HCT116 (cell line): ENCODE data around the gene SIN3B. TPM values are rescaled to one million over a fixed set of nuclear protein-coding genes. Genes with fewer than 3 reads are reported as not detected.

Experiments used
- ATAC-seq: fragments of 200-7000 bp; cut with Tn5 transposase; 2 replicates; pipeline ENCODE4 v1.9.1; 2020; ENCODE audit warnings: mild to moderate bottlenecking, moderate library complexity
- BruUV-seq: library from RNA; stranded (reverse); fragments of 400-500 nt; replicated peaks from 2 replicates; lab custom pipeline; 2021; lab: Mats Ljungman, UMichigan
- CTCF ChIA-PET: fragments of 300-600 bp; sonication (Branson Sonifier 250); formaldehyde crosslinking; loops from one replicate; lab custom pipeline; 2021; ENCODE audit warnings: antibody characterized with exemption; lab: Charles Lee
- POLR2A ChIA-PET: fragments of 300-600, 350-600 bp; sonication (Branson Sonifier 250); formaldehyde crosslinking; loops from one replicate; lab custom pipeline; 2021; ENCODE audit warnings: antibody characterized with exemption; lab: Charles Lee
- RAD21 ChIA-PET, 2 experiments: fragments of 300-600 bp; sonication (Branson Sonifier 250); formaldehyde crosslinking; loops; one replicate each; lab custom pipeline; 2023; ENCODE audit warnings: low total read pairs in 2 of 2; ENCODE audit not compliant: uncharacterized antibody in 2 of 2, unreplicated experiment in 2 of 2, low non-redundant PET in 1 of 2; lab: Charles Lee
- DNase-seq: peaks from one replicate; pipeline ENCODE4 v3.0.0-alpha.2; 2010; ENCODE audit warnings: low read depth, low spot score
- H2AFZ ChIP-seq: fragments of 200-600 bp; shearing (Covaris generic), sonication (generic); 2 replicates; pipeline ENCODE4 v1.6.1; 2017; ENCODE audit warnings: low read depth, mixed run types, mixed read lengths, antibody characterized with exemption, low read length; ENCODE audit not compliant: poor library complexity, severe bottlenecking
- H3K27ac ChIP-seq: 2 replicates; pipeline ENCODE4 v1.5.1; 2012; ENCODE audit warnings: low read depth, low read length
- H3K27me3 ChIP-seq: fragments of 200-600 bp; sonication (generic); 2 replicates; pipeline ENCODE4 v1.6.1; 2016; ENCODE audit warnings: mixed run types, low read length, mixed read lengths; ENCODE audit not compliant: insufficient read depth
- H3K36me3 ChIP-seq, 2 experiments: fragments of 200-500 bp in 1 of 2; fragments of 200-600 bp in 1 of 2; sonication (Bioruptor generic) in 1 of 2; sonication (generic) in 1 of 2; 2 replicates each; pipeline versions ENCODE4 v1.5.1 to v1.6.1; 2014 to 2016; ENCODE audit warnings: low read length in 2 of 2, inconsistent platforms in 1 of 2, mixed read lengths in 1 of 2, mixed run types in 1 of 2; ENCODE audit not compliant: insufficient read depth in 2 of 2, control insufficient read depth in 1 of 2
- H3K4me1 ChIP-seq, 2 experiments: fragments of 200-600 bp in 1 of 2; sonication (generic) in 1 of 2; 2 replicates each; pipeline versions ENCODE4 v1.5.1 to v1.6.1; 2012 to 2017; ENCODE audit warnings: low read length in 2 of 2, inconsistent platforms in 1 of 2, mild to moderate bottlenecking in 1 of 2, mixed read lengths in 1 of 2, mixed run types in 1 of 2, moderate library complexity in 1 of 2; ENCODE audit not compliant: insufficient read depth in 2 of 2, control insufficient read depth in 1 of 2
- H3K4me2 ChIP-seq: fragments of 200-600 bp; sonication (generic); 2 replicates; pipeline ENCODE4 v1.6.1; 2017; ENCODE audit warnings: mixed run types, low read length, mixed read lengths
- H3K4me3 ChIP-seq, 2 experiments: fragments of 200-600 bp in 1 of 2; sonication (generic) in 1 of 2; replicated peaks in 1 of 2; 2 replicates each; pipeline ENCODE4 v1.5.1; 2011 to 2016; ENCODE audit warnings: low read length in 2 of 2, control low read depth in 1 of 2, low read depth in 1 of 2, mild to moderate bottlenecking in 1 of 2, mixed read lengths in 1 of 2, mixed run types in 1 of 2
- H3K79me2 ChIP-seq: fragments of 200-600 bp; sonication (generic); 2 replicates; pipeline ENCODE4 v1.6.1; 2017; ENCODE audit warnings: mild to moderate bottlenecking, mixed run types, low read length, moderate library complexity, mixed read lengths; ENCODE audit not compliant: insufficient read depth
- H3K9ac ChIP-seq: fragments of 200-600 bp; sonication (generic); 2 replicates; pipeline ENCODE4 v1.6.1; 2016; ENCODE audit warnings: low read length, mixed read lengths
- H3K9me2 ChIP-seq: fragments of 200-600 bp; sonication (generic), shearing (Covaris generic); 2 replicates; pipeline ENCODE4 v1.6.1; 2017; ENCODE audit warnings: mixed run types, mild to moderate bottlenecking, moderate library complexity; ENCODE audit not compliant: insufficient read depth
- H3K9me3 ChIP-seq, 2 experiments: fragments of 200-500 bp in 1 of 2; fragments of 200-600 bp in 1 of 2; sonication (Bioruptor generic) in 1 of 2; sonication (generic) in 1 of 2; 2 replicates each; pipeline ENCODE4 v1.6.1; 2014 to 2017; ENCODE audit warnings: low read length in 2 of 2, mixed read lengths in 2 of 2, inconsistent platforms in 1 of 2, low read depth in 1 of 2, mild to moderate bottlenecking in 1 of 2, mixed run types in 1 of 2, moderate library complexity in 1 of 2; ENCODE audit not compliant: control insufficient read depth in 1 of 2, insufficient read depth in 1 of 2
- H4K20me1 ChIP-seq: fragments of 200-600 bp; sonication (generic), shearing (Covaris generic); 2 replicates; pipeline ENCODE4 v1.6.1; 2017; ENCODE audit warnings: mixed run types, mild to moderate bottlenecking, moderate library complexity; ENCODE audit not compliant: insufficient read depth
- CBX3 ChIP-seq: IDR thresholded peaks from 2 replicates; pipeline ENCODE4 v1.6.1; 2012; ENCODE audit warnings: low read depth
- EZH2 ChIP-seq: fragments of 200-600 bp; sonication (generic); IDR thresholded peaks from 2 replicates; pipeline ENCODE4 v1.6.1; 2017; ENCODE audit warnings: antibody characterized with exemption, mixed run types
- EZH2phosphoT487 ChIP-seq: fragments of 200-600 bp; IDR thresholded peaks from 2 replicates; pipeline ENCODE4 v1.6.1; 2018; ENCODE audit warnings: antibody characterized with exemption, borderline replicate concordance
- FOSL1 ChIP-seq: IDR thresholded peaks from 2 replicates; pipeline ENCODE4 v1.6.1; 2012; ENCODE audit warnings: low read depth
- POLR2A ChIP-seq: IDR thresholded peaks from 2 replicates; pipeline ENCODE4 v1.7.0; 2011; ENCODE audit warnings: borderline replicate concordance; ENCODE audit not compliant: insufficient read depth, insufficient read length; ENCODE audit errors: extremely low read depth
- POLR2AphosphoS5 ChIP-seq: IDR thresholded peaks from 2 replicates; pipeline ENCODE4 v1.6.1; 2011; ENCODE audit warnings: mild to moderate bottlenecking, low read depth, low read length, moderate library complexity
- SIN3A ChIP-seq: IDR thresholded peaks from 2 replicates; pipeline ENCODE4 v1.6.1; 2012; ENCODE audit warnings: low read depth
- SRF ChIP-seq: IDR thresholded peaks from 2 replicates; pipeline ENCODE4 v1.6.1; 2012; ENCODE audit warnings: low read depth
- TCF7L2 ChIP-seq: IDR thresholded peaks from 2 replicates; pipeline ENCODE4 v1.7.0; 2011; ENCODE audit warnings: borderline replicate concordance, inconsistent platforms; ENCODE audit not compliant: insufficient read depth, insufficient read length; ENCODE audit errors: extremely low read depth
- YY1 ChIP-seq: IDR thresholded peaks from 2 replicates; pipeline ENCODE4 v1.6.1; 2011; ENCODE audit warnings: low read length, low read depth, moderate library complexity, mild to moderate bottlenecking; ENCODE audit not compliant: insufficient replicate concordance; ENCODE audit errors: extremely low read depth
- ZFX ChIP-seq: fragments of 450-650 bp; IDR thresholded peaks from 2 replicates; pipeline ENCODE4 v1.6.1; 2017
- ZNF274 ChIP-seq: fragments of 200-500 bp; sonication (Bioruptor generic); IDR thresholded peaks from 2 replicates; pipeline ENCODE4 v1.6.1; 2014; ENCODE audit warnings: mild to moderate bottlenecking, low read depth, low read length, inconsistent platforms
- intact Hi-C: fragments of 100-400 bp; cut with micrococcal nuclease; formaldehyde crosslinking; loops from 2 replicates; pipeline ENCODE4 v1.10.0; 2022
- total RNA-seq: library from RNA; stranded (reverse); gene quantifications from one replicate; pipeline ENCODE4 v1.2.1, GENCODE V29; 2021; ENCODE audit not compliant: unreplicated experiment
- TF ChIP-seq, protein P1 (sequence below): IDR thresholded peaks from 2 replicates; pipeline ENCODE4 v1.6.1; 2011; ENCODE audit warnings: mild to moderate bottlenecking, low read length, moderate library complexity; ENCODE audit not compliant: insufficient replicate concordance; ENCODE audit errors: extremely low read depth
- TF ChIP-seq, protein P2 (sequence below): IDR thresholded peaks from 2 replicates; pipeline ENCODE4 v1.6.1; 2012
- TF ChIP-seq, protein P3 (sequence below), 3 experiments: fragments of 200-600 bp in 1 of 3; sonication (generic) in 1 of 3; IDR thresholded peaks in 2 of 3; conservative IDR thresholded peaks in 1 of 3; 2 replicates each; pipeline ENCODE4 v1.5.1; 2012 to 2017; ENCODE audit warnings: low read depth in 2 of 3, low read length in 2 of 3, antibody characterized with exemption in 1 of 3, borderline replicate concordance in 1 of 3, control low read depth in 1 of 3, mild to moderate bottlenecking in 1 of 3, mixed read lengths in 1 of 3, mixed run types in 1 of 3, moderate library complexity in 1 of 3; ENCODE audit not compliant: insufficient read depth in 1 of 3

Gene SIN3B
- total RNA-seq, 1 experiment from 2014 or later: 59.9 TPM

DNA sequence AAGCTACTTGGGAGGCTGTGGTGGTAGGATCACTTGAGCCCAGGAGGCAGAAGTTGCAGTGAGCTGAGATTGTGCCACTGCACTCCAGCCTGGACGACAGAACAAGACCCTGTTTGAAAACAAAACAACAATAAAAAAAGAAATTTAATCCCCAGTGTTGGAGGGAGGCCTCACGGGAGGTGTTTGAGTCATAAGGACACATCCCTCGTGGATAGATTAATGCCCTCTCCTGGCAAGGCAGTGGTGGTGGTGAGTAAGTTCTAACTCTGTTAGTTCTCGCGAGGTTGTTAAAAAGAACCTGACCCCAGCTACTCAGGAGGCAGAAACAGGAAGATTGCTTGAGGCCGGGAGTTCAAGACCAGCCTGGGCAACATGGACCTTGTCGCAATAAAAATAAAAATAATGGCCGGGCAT is 27.6 kb upstream of the SIN3B start:
- RAD21 ChIA-PET: no interaction called here

DNA sequence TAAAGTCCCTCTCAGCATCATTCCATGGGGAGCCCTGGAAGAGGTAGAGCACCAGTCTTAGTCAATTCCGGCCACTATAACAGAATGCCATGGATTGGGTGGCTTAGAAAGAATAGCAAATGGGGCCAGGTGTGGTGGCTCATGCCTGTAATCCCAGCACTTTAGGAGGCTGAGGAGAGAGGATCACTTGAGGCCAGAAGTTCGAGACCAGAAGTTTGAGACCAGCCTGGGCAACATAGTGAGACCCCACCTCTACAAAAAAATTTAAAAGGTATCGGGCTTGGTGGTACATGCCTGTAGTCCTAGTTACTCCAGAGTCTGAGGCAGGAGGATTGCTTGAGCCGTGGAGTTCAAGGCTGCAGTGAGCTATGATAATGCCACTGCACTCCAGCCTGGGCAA is 25.0 kb upstream of the SIN3B start:
- ATAC-seq: no peak
- Histone ChIP-seq H3K9me2 (no peaks in the 10 kb centered on the region), H3K36me3 (no peaks in the 10 kb centered on the region), H3K79me2 (no peaks in the 10 kb centered on the region), H3K4me3 (no peak overlapping the region), H3K4me2 (no peak overlapping the region), H4K20me1 (no peaks in the 10 kb centered on the region), H3K4me1 (peaks cover 3 to 9% of the 10 kb centered on the region in 2 experiments; a peak in 3 of 4 replicates), H3K27me3 (no peaks in the 10 kb centered on the region), H3K27ac (no peak overlapping the region), H2AFZ (no peak overlapping the region), H3K9me3 (no peaks in the 10 kb centered on the region), H3K9ac (no peak overlapping the region)
- no TSS peak for BruUV-seq
- intact Hi-C loops: no loop called here
- ChIA-PET CTCF (no interaction called here), POLR2A (no interaction called here), RAD21 (no interaction called here)
- no peak for DNase-seq
- TF ChIP-seq POLR2AphosphoS5: no peak
- no peak for TF ChIP-seq EZH2
- no peak for TF ChIP-seq FOSL1
- TF ChIP-seq CBX3: no peak
- TF ChIP-seq EZH2phosphoT487: no peak
- no peak for TF ChIP-seq POLR2A
- TF ChIP-seq SRF: no peak
- TF ChIP-seq SIN3A: no peak
- TF ChIP-seq TCF7L2: no peak
- TF ChIP-seq, protein P1, sequence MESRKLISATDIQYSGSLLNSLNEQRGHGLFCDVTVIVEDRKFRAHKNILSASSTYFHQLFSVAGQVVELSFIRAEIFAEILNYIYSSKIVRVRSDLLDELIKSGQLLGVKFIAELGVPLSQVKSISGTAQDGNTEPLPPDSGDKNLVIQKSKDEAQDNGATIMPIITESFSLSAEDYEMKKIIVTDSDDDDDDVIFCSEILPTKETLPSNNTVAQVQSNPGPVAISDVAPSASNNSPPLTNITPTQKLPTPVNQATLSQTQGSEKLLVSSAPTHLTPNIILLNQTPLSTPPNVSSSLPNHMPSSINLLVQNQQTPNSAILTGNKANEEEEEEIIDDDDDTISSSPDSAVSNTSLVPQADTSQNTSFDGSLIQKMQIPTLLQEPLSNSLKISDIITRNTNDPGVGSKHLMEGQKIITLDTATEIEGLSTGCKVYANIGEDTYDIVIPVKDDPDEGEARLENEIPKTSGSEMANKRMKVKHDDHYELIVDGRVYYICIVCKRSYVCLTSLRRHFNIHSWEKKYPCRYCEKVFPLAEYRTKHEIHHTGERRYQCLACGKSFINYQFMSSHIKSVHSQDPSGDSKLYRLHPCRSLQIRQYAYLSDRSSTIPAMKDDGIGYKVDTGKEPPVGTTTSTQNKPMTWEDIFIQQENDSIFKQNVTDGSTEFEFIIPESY: no peak
- TF ChIP-seq ZNF274: no peak
- TF ChIP-seq YY1: no peak
- TF ChIP-seq, protein P2, sequence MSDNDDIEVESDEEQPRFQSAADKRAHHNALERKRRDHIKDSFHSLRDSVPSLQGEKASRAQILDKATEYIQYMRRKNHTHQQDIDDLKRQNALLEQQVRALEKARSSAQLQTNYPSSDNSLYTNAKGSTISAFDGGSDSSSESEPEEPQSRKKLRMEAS: no peak

More for the DNA sequence above, 27.6 kb upstream of the SIN3B start:
- H3K36me3 ChIP-seq: no peaks in the 10 kb centered on the region
- no peak overlapping the region for H3K4me3 ChIP-seq
- no peak for DNase-seq
- no peak overlapping the region for H2AFZ ChIP-seq
- H3K9me3 ChIP-seq: peaks cover 0 to under 1% of the 10 kb centered on the region in 2 experiments; a peak in 1 of 4 replicates
- H3K4me1 ChIP-seq: peaks cover 3 to 9% of the 10 kb centered on the region in 2 experiments; a peak in 3 of 4 replicates
- no peaks in the 10 kb centered on the region for H4K20me1 ChIP-seq
- intact Hi-C loops: no loop called here
- H3K9ac ChIP-seq: no peak overlapping the region
- no TSS peak for BruUV-seq
- ATAC-seq: peak; percentile 78
- H3K9me2 ChIP-seq: no peaks in the 10 kb centered on the region
- POLR2A ChIA-PET: no interaction called here
- 0 out of 2 replicates have a peak overlapping the region, but pooled peaks have one; percentile 7 for H3K4me2 ChIP-seq
- TF ChIP-seq, protein P3, sequence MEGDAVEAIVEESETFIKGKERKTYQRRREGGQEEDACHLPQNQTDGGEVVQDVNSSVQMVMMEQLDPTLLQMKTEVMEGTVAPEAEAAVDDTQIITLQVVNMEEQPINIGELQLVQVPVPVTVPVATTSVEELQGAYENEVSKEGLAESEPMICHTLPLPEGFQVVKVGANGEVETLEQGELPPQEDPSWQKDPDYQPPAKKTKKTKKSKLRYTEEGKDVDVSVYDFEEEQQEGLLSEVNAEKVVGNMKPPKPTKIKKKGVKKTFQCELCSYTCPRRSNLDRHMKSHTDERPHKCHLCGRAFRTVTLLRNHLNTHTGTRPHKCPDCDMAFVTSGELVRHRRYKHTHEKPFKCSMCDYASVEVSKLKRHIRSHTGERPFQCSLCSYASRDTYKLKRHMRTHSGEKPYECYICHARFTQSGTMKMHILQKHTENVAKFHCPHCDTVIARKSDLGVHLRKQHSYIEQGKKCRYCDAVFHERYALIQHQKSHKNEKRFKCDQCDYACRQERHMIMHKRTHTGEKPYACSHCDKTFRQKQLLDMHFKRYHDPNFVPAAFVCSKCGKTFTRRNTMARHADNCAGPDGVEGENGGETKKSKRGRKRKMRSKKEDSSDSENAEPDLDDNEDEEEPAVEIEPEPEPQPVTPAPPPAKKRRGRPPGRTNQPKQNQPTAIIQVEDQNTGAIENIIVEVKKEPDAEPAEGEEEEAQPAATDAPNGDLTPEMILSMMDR (IDR thresholded peaks at IDR 0.05 in 2 of 3, conservative IDR thresholded peaks at IDR 0.05 in 1 of 3; ENCODE audit: borderline replicate concordance in 1 of 3, insufficient read depth in 1 of 3, low read depth in 2 of 3, low read length in 2 of 3): peak in 2 of 3 experiments; percentile 16 to 23; a peak in 1 of 6 replicates
- TF ChIP-seq ZFX: no peak
- TF ChIP-seq, all 23 proteins: peak for 1
- H3K27me3 ChIP-seq: no peaks in the 10 kb centered on the region
- H3K79me2 ChIP-seq: no peaks in the 10 kb centered on the region
- CTCF ChIA-PET: no interaction called here
- no peak overlapping the region for H3K27ac ChIP-seq
